Activated CD4-positive, alpha-beta T cell treated with anti-CD3 and anti-CD28 coated beads, Interleukin-2, amount 50 U/mL, for 4 hours (primary cell): ENCODE data around the gene LMX1B.

Experiments used
- DNase-seq, 2 experiments: peaks; one replicate each; pipeline ENCODE4 v3.0.0-alpha.2; 2020

Gene LMX1B

GRCh38 chr9:126618585-126619360, 5.0 kb downstream of the LMX1B start:
- DNase-seq, result no peak

- DNase-seq, result no peak
Observed at GRCh38 chr9:126619361-126620135, 5.8 kb downstream of the LMX1B start.

GRCh38 chr9:126620478-126620877, 6.8 kb downstream of the LMX1B start:
- DNase-seq, result no peak

- no peak for DNase-seq
Observed at GRCh38 chr9:126621061-126621918, 7.6 kb downstream of the LMX1B start.

- no peak for DNase-seq
Observed at GRCh38 chr9:126621919-126622735, 8.4 kb downstream of the LMX1B start.

- no peak for DNase-seq
Observed at GRCh38 chr9:126623314-126623666, 9.6 kb downstream of the LMX1B start.

GRCh38 chr9:126623667-126624478, 10.1 kb downstream of the LMX1B start:
- no peak for DNase-seq

- no peak for DNase-seq
Observed at GRCh38 chr9:126624479-126624826, 10.7 kb downstream of the LMX1B start.

GRCh38 chr9:126624912-126625311, 11.2 kb downstream of the LMX1B start:
- DNase-seq, result no peak

GRCh38 chr9:126625329-126626126, 11.8 kb downstream of the LMX1B start:
- no peak for DNase-seq

GRCh38 chr9:126626127-126626925, 12.6 kb downstream of the LMX1B start:
- no peak for DNase-seq

GRCh38 chr9:126626926-126627233, 13.2 kb downstream of the LMX1B start:
- no peak for DNase-seq

GRCh38 chr9:126628146-126628545, 14.4 kb downstream of the LMX1B start:
- no peak for DNase-seq

- DNase-seq, result no peak
Observed at GRCh38 chr9:126628969-126629674, 15.4 kb downstream of the LMX1B start.

GRCh38 chr9:126630458-126631237, 16.9 kb downstream of the LMX1B start:
- no peak for DNase-seq

- DNase-seq, result no peak
Observed at GRCh38 chr9:126631254-126631653, 17.5 kb downstream of the LMX1B start.

GRCh38 chr9:126633881-126634558, 20.3 kb downstream of the LMX1B start:
- DNase-seq, result no peak

- DNase-seq, result no peak
Observed at GRCh38 chr9:126635061-126635460, 21.3 kb downstream of the LMX1B start.
